PC-9 (cell line): Measurements from ENCODE around the gene CNDP1.

Experiments used
- EZH2 ChIP-seq: fragments of 200-600 bp; sonication (generic); IDR thresholded peaks from 2 replicates; pipeline ENCODE4 v1.8.0; 2017; ENCODE audit warnings: antibody characterized with exemption, low read depth
- TF ChIP-seq, protein P1 (sequence below): fragments of 200-600 bp; sonication (generic); conservative IDR thresholded peaks from 2 replicates; pipeline ENCODE4 v1.6.1; 2017; ENCODE audit warnings: mixed run types, antibody characterized with exemption, mild to moderate bottlenecking, moderate library complexity

- TF ChIP-seq, protein P1, sequence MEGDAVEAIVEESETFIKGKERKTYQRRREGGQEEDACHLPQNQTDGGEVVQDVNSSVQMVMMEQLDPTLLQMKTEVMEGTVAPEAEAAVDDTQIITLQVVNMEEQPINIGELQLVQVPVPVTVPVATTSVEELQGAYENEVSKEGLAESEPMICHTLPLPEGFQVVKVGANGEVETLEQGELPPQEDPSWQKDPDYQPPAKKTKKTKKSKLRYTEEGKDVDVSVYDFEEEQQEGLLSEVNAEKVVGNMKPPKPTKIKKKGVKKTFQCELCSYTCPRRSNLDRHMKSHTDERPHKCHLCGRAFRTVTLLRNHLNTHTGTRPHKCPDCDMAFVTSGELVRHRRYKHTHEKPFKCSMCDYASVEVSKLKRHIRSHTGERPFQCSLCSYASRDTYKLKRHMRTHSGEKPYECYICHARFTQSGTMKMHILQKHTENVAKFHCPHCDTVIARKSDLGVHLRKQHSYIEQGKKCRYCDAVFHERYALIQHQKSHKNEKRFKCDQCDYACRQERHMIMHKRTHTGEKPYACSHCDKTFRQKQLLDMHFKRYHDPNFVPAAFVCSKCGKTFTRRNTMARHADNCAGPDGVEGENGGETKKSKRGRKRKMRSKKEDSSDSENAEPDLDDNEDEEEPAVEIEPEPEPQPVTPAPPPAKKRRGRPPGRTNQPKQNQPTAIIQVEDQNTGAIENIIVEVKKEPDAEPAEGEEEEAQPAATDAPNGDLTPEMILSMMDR = no peak
- TF ChIP-seq EZH2 = no peak
Observed at GRCh38 chr18:74495581-74496507, 38.5 kb upstream of the CNDP1 start, which contains the start of gene CNDP2.
